CD4-positive, alpha-beta T cell treated with Interleukin-17A for 1 hour (primary cell): ENCODE data around the gene EXOC1.
"Not testable (repeated sequence)": the region's sequence is repeated elsewhere in the genome, so short reads cannot be mapped to it uniquely, and the experiment has no call there.

Experiments
- DNase-seq: peaks from one replicate; pipeline ENCODE4 v3.0.0-alpha.2; 2020

The EXOC1 gene

DNA sequence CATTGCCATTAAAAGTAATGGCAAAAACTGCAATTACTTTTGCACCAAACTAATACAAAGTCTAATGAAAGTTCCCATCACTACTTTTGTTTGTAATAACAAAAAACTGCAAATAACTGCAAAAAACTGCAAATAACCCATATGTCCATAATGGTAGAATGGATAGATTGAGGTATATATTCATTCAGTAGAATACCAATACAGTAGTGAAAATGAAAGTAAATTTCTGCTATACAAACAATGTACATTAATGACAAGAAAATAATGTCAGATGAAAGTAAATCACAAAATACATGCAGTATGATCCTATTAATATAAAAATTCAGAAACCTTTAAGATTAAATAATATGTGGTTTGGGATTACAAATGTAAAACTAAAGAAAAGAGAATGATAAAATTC, 54.0 kb downstream of the EXOC1 start:
- DNase-seq: no peak

DNA sequence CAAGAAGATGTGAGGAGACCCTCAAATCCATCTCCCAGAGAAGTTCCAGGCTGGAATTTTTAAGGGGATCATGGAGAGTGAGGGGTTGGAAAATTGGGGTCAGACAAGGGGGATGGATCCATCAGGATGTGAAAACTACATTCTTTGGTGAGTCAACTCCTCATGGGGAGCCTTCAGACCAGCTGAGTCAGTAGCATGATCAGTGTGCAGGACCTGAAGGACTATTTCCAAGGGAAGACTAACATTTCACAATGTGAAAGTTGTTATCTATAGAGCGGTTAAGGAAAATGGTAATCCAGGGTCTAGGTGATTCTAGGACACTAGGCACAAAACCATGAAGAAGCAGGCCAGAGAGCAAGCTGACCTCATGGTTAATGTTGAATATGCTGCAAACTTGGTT, 56.7 kb downstream of the EXOC1 start:
- DNase-seq: no peak

DNA sequence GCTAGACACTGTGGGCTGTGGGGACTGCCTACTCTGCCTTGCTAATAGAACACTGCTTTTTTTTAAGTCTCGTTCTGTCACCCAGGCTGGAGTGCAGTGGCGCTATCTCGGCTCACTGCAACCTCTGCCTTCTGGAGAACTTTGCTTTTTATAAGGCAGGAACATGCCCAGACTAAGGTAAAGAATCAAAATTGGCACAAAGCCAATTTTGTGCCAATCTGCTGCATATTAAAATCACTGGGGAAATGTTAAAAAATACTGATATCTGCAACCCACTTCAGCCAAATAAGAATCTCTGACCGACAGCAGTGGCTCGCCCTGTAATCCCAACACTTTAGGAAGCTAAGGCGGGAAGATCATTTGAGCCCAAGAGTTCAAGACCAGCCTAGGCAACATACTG, 58.8 kb downstream of the EXOC1 start:
- no peak for DNase-seq

DNA sequence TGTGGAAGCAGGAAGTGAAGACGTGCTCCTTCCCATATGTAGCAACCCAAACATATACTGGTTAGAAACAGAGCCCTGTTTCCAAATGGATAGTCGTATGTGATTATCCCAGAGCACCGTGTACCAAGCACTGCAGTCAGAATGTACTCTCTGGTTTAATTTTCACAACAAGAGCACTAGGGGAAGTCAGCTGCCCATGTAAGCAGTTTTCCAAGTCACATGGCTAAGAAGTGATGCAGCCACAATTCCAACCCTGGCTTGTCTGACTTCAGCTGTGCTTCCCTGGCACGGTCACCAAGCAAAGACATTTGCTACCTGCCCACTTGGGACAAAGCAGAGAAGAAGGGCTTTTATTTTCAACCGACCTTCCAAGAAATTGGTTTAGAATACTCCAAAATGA, 67.1 kb downstream of the EXOC1 start:
- DNase-seq: no peak

- DNase-seq: no peak
Measured at GRCh38 chr4:55921093-55921492, 67.6 kb downstream of the EXOC1 start.

- no peak for DNase-seq
Measured at GRCh38 chr4:55925241-55925640, 71.8 kb downstream of the EXOC1 start.

DNA sequence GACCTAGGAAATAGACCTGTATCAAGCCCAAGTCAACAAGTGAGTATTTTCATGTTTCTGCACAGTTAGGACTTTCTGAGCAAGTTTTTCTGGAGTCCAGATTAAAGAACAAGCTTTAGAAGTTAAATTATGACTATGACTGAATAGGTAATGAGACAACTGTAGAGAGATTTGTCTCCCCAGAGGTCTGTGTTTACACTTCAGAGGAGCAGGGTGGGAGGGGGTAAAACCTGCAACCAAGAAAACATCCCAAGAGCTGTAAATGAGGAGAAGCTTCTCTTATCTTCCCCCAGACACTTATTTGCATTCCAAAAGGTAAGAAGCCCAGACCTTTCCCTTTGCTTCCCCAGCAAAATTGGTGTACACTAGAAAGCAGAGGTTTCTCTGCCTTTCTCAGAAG, 73.2 kb downstream of the EXOC1 start:
- DNase-seq: no peak

DNA sequence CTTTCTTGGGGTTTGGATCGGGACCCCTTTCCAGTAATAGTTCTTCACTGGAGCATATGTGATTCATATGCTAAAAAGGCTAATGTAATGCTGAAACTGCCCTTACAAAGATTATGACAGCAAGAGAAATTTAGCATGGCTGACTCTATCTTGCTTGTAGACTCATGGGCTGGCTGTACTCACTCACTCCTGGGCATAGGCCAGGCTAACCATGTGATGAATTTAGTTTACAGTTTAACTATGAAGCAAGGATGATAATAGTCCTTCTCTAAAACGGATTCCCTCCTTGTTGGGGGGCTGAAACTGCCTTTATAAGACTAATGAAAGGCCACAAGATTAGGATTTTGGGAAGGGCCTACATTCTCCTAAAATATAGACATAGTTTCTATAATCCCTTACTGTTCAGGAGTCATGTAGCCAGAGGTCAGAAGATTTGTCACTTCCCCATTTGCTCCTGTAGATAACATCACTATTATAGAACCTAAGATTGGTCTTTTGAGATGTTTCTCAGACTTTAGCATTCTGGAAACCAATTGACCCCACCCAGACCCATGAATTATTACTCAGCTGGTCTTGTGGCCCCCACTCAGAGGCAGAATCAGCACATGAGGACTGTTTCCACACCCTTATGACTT, 74.5 kb downstream of the EXOC1 start:
- no peak for DNase-seq

- no peak for DNase-seq
Measured at GRCh38 chr4:55928846-55929245, 75.4 kb downstream of the EXOC1 start.

- no peak for DNase-seq
Measured at GRCh38 chr4:55931043-55931442, 77.6 kb downstream of the EXOC1 start.

- no peak for DNase-seq
Measured at GRCh38 chr4:55931833-55932232, 78.4 kb downstream of the EXOC1 start.

- no peak for DNase-seq
Measured at GRCh38 chr4:55932511-55932910, 79.1 kb downstream of the EXOC1 start.

GRCh38 chr4:55933611-55934010, 80.2 kb downstream of the EXOC1 start:
- DNase-seq: no peak

GRCh38 chr4:55935907-55936306, 82.5 kb downstream of the EXOC1 start:
- DNase-seq: not testable (repeated sequence)

DNA sequence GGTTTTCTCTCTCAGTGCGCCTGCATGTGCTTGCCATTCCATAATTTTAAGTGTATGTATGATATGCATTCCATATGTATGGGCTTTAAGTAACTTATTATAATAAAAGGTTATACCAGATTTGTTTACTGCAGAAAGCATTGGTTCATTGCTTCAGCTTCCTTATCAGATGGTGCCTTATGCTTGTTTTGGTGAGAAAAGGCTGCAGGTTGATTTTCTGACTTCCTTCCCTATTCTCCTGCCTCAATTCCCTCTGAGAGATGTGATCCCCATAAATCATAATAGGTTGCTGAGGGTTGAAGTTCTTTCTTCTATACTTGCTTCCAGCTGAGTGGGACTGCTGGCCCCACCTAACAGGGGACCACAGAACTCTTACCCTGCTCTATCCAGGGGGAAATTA, 85.0 kb downstream of the EXOC1 start:
- DNase-seq: no peak

GRCh38 chr4:55939421-55939820, 86.0 kb downstream of the EXOC1 start:
- no peak for DNase-seq

- DNase-seq: no peak
Measured at GRCh38 chr4:55941881-55942396, 88.5 kb downstream of the EXOC1 start.

DNA sequence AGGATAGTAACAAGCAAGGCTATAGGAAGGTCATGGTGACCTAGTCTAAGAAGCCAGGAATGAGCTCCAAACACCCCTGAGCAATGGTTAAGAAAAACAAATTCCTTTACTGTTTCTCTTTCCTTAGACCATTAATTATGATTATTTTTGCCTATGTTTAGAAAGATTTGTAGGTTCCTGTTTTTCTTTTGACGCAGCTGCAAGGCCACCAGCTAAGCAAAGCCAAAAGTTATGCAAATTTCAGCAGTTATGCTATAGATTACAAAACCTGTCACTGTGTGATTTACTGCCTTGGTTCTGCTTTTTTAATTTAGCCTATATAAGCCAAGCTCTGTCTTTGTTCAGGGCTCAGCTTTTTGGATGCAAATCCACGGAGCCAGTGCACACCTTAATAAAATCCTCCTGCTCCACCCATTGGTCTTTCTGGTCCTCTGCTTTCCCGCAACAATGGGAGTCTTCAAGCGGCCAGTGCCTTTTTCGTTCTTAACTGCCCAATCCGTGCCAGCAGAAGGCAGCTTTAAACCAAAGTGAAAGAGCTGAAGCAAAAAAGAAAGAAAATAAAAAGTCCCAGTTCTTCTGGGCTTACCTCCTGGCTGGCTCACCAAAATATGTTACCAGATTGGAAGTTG, 93.9 kb downstream of the EXOC1 start:
- no peak for DNase-seq

GRCh38 chr4:55947912-55948725, 94.7 kb downstream of the EXOC1 start:
- peak; percentile 82 for DNase-seq

GRCh38 chr4:55948726-55949481, 95.5 kb downstream of the EXOC1 start, which contains the start of gene CEP135:
CEP135 (plus strand) TSS chr4:55948945; CDS start chr4:55952131, 3,186 bp downstream.
- peak; percentile 94 for DNase-seq

DNA sequence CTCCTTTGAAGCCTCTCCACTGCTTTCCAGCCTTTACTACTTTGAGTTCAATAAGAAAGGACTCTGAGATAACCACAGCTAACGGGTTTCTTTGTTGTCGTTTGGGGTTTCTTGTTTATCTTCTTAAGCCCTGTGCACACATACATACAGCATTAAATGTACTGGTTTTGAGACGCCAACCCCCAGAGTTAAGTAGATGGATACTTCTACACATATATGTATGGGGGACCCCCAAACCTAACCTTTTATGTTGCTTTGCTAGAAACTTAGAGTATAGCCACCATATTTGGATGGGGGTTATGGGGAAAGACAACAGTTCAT, 96.0 kb downstream of the EXOC1 start:
- DNase-seq: no peak

GRCh38 chr4:55951191-55951922, 97.9 kb downstream of the EXOC1 start:
- DNase-seq: no peak
